Measurements from ENCODE around the gene ATRAID.

ATRAID gene

DNA sequence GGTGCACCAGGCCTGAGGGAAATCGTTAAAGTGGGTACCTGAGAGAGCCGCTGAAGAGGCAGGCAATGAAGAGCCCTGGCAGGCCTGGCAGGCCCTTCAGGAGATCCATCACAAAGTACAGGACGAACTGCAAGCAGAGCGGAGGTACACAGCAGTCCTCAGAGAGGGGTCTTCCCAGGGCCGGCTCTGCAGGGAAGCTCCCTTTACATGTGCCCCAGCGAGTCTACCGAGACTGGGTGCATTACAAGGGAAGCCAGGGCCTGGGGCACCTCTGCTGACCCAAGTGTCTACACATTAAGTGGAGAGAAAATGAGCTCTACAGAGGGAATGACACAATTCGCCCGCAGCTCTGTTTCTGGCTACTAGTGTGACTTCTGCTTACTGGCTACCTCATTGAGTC, 8.1 kb upstream of the ATRAID start:
- no peak overlapping the region for H3K27ac ChIP-seq
- ChIA-PET CTCF (no interaction called here), POLR2A (ENCODE audit: low non-redundant PET) (no interaction called here)
- TF ChIP-seq, protein P1, sequence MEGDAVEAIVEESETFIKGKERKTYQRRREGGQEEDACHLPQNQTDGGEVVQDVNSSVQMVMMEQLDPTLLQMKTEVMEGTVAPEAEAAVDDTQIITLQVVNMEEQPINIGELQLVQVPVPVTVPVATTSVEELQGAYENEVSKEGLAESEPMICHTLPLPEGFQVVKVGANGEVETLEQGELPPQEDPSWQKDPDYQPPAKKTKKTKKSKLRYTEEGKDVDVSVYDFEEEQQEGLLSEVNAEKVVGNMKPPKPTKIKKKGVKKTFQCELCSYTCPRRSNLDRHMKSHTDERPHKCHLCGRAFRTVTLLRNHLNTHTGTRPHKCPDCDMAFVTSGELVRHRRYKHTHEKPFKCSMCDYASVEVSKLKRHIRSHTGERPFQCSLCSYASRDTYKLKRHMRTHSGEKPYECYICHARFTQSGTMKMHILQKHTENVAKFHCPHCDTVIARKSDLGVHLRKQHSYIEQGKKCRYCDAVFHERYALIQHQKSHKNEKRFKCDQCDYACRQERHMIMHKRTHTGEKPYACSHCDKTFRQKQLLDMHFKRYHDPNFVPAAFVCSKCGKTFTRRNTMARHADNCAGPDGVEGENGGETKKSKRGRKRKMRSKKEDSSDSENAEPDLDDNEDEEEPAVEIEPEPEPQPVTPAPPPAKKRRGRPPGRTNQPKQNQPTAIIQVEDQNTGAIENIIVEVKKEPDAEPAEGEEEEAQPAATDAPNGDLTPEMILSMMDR (conservative IDR thresholded peaks at IDR 0.05; ENCODE audit: low read depth) = no peak
- no peak for DNase-seq (ENCODE audit: low spot score)

DNA sequence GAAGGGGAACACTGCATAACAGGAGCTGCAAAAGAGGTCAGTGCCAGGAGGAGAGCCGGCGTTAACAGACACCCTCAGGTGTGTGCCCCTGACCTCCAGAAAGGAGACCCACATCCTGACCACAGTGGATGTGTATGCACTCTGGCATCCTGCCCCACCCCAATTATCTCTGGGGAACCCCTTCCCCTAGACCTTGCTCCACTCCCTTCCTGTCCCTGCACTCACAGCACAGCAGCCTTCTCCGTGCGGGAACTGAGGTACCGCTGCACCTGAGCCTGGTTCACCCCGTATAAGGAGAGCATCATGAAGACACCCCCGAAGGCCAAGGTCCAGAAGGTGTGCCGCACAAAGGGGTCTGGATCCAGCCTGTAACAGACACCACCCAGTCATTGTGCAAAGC, 7.3 kb upstream of the ATRAID start:
- H3K27ac ChIP-seq = no peak overlapping the region
- TF ChIP-seq, protein P1 (conservative IDR thresholded peaks at IDR 0.05; ENCODE audit: low read depth) = no peak
- POLR2A ChIA-PET (ENCODE audit: low non-redundant PET) = no interaction called here
- DNase-seq (ENCODE audit: low spot score) = no peak
- CTCF ChIA-PET = no interaction called here

DNA sequence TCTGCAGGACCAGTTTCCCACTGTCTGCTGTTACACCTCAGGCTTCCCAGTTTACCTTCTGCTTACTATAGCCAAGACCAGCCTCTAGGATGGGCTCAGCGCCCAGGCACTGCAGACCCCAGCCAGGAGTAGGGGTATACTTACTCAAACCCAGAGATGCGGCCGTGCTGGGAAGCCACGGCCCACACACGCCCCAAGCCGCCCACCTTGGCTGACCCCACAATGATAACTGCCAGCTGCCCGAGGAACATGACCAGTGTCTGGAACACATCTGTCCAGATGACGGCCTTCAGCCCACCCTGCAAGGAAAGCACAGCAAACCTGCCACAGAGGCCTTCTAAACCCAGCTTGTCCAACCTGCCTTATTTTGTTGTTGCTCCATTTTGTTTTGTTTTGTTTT, 6.6 kb upstream of the ATRAID start:
- TF ChIP-seq, protein P1 (conservative IDR thresholded peaks at IDR 0.05; ENCODE audit: low read depth) = no peak
- H3K27ac ChIP-seq = no peak overlapping the region
- POLR2A ChIA-PET (ENCODE audit: low non-redundant PET) = no interaction called here
- DNase-seq (ENCODE audit: low spot score) = no peak
- CTCF ChIA-PET = interaction anchor here (0.6 kb wide), 1 partner anchor 21 kb away, joined by 3 read pairs; no protein-coding TSS in a partner anchor

DNA sequence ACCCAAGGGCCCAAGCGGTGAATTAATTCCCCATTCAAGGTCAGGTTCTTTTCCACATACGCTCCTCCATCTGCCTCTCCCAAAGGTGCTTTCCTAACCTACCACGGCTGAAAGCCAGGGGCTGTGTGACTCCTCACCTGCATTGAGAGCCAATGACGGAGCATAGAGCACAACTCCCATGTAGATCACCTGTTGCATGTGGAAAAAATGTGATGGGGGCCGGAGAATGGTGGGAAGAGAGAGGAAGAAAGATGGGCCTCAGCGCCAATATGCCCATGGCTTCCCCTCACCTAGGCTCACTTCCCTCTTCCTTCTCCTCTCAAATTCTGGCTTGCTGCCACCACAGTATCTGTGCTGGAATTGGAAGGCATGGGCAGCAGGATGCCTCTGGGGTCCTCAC, 5.5 kb upstream of the ATRAID start:
- DNase-seq (ENCODE audit: low spot score) = no peak
- ChIA-PET POLR2A (ENCODE audit: low non-redundant PET) (no interaction called here), CTCF (no interaction called here)
- H3K27ac ChIP-seq = no peak overlapping the region
- TF ChIP-seq, protein P1 (conservative IDR thresholded peaks at IDR 0.05; ENCODE audit: low read depth) = no peak

DNA sequence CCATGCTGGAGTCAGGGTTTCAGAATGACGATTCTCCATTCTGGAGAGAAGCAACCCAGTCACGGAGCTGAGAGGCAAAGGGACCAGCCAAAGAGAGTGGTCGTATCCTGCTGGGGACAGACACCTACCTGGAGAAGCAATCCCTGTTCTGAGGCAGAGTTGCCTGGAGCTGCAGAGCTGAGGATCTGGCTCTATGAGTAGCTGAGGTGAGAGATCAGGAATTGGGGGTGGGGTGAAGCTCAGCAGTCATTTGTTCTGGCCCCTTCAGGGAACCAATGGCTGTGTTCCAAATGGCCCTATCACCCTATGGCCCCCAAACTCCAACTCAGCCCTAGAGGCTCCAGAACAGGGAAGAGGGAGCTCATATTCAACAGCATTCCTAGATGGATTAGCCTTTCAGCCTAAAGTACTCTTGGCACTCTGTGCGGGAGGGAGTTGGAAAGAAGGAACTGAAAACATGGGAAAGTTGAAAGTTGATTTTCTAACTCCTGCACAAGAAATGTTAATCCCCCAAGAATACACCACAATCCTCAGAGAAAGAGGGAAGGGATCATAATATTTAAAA, 3.3 kb upstream of the ATRAID start:
- TF ChIP-seq, protein P1 (conservative IDR thresholded peaks at IDR 0.05; ENCODE audit: low read depth) = no peak
- CTCF ChIA-PET = no interaction called here
- H3K27ac ChIP-seq = no peak overlapping the region
- POLR2A ChIA-PET (ENCODE audit: low non-redundant PET) = no interaction called here
- no peak for DNase-seq (ENCODE audit: low spot score)

DNA sequence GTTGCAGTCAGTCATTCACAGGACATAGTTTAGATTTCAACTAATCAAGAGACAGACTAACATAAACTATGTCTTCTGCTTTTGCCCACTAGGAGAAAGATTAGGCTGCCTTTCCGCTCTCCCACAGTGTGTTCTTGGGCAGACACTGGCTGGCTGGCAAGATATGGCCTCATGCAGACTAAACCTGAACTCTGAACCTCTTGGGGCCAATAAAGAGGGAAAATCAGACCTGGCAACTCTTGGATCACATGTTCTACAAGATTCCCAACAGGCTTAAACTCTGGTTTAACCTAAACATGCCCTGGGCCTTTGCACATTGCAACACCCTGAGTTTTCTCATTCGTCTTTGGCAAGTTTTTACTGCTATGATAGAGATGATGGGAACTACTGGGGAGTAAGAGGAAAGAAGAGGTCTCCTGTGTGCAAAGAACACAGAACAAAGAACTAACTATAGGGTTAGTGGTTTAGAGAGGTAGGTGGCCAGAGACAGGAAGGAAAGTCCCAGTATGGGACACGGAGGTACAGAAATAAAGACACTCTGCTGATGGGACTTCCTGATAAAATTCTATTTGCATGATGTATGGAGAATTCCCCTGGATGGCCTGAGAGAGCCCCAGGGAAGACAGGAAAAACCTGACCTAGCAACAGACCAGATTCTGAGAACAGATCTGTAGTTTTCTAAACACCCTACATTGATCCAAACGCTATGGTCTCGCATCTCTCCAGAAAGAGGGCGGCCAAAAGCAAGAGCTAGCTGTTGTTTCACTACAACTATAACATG, 2.0 kb upstream of the ATRAID start:
- ChIA-PET POLR2A (ENCODE audit: low non-redundant PET) (interaction anchor here (0.6 kb wide), 3 partner anchors 8 to 145 kb away, joined by 3 to 5 read pairs (median 4); no protein-coding TSS in a partner anchor), CTCF (no interaction called here)
- no peak overlapping the region; the same call in 1 of the 2 replicates for H3K27ac ChIP-seq
- DNase-seq (ENCODE audit: low spot score) = no peak
- TF ChIP-seq, protein P1 (conservative IDR thresholded peaks at IDR 0.05; ENCODE audit: low read depth) = no peak
